ENCODE data around the gene FXYD7.

Gene FXYD7

DNA sequence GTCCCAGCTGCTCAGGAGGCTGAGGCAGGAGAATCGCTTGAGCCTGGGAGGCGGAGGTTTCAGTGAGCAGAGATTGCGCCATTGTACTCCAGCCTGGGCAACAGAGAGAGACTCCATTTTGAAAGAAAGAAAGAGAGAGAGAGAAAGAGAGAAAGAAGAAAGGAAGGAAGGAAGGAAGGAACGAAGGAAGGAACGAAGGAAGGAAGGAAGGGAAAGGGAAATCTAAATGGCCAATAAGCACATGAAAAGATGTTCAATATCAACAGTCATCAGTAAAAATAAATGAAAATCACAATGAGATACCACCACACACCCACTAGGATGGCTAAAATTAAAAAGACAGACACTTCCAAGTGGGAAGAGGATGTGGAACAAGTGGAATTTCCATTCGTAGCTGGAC, 31.2 kb downstream of the FXYD7 start:
- no peak for DNase-seq
- TF ChIP-seq, protein P1, sequence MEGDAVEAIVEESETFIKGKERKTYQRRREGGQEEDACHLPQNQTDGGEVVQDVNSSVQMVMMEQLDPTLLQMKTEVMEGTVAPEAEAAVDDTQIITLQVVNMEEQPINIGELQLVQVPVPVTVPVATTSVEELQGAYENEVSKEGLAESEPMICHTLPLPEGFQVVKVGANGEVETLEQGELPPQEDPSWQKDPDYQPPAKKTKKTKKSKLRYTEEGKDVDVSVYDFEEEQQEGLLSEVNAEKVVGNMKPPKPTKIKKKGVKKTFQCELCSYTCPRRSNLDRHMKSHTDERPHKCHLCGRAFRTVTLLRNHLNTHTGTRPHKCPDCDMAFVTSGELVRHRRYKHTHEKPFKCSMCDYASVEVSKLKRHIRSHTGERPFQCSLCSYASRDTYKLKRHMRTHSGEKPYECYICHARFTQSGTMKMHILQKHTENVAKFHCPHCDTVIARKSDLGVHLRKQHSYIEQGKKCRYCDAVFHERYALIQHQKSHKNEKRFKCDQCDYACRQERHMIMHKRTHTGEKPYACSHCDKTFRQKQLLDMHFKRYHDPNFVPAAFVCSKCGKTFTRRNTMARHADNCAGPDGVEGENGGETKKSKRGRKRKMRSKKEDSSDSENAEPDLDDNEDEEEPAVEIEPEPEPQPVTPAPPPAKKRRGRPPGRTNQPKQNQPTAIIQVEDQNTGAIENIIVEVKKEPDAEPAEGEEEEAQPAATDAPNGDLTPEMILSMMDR (IDR thresholded peaks at IDR 0.05), result no peak
- H3K27me3 ChIP-seq, result peaks cover 0 to 6% of the 10 kb centered on the region in 2 donors
- H3K36me3 ChIP-seq, result peaks cover 0 to 6% (median 0%) of the 10 kb centered on the region in 3 donors
- H3K27ac ChIP-seq, result no peak overlapping the region
- no peaks in the 10 kb centered on the region for H3K9me3 ChIP-seq
- H3K4me3 ChIP-seq, result no peak overlapping the region
- no peaks in the 10 kb centered on the region for H3K4me1 ChIP-seq
- intact Hi-C loops (cut with DNase I; ENCODE audit: low total_unique reads), result no loop called here

DNA sequence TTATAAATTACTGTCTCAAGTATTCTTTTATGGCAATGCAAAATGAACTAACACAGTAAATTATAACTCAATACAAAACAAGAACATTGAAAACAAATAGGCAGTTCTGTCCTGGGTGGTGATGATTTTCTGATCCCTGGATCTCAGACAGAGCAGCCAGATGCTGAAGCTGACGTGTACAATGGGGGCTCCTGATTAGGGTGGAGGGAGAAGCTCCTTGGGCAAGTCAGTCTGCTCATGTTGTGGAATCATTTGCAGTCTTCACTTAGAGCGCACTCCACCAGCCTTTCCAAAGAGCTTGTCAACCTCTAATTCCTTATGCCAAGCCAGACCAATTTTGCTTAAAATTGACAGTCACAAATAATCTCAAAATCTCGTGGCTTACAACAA, 33.1 kb downstream of the FXYD7 start:
- TF ChIP-seq, protein P1 (IDR thresholded peaks at IDR 0.05), result no peak
- intact Hi-C loops (cut with DNase I; ENCODE audit: low total_unique reads), result no loop called here

GRCh38 chr19:35177377-35178274, 34.6 kb downstream of the FXYD7 start:
- TF ChIP-seq, protein P1 (IDR thresholded peaks at IDR 0.05), result no peak
- DNase-seq, result no peak
- peaks cover 0 to 2% (median 1%) of the 10 kb centered on the region in 3 donors for H3K9me3 ChIP-seq
- no peaks in the 10 kb centered on the region for H3K4me1 ChIP-seq
- no peak overlapping the region for H3K4me3 ChIP-seq
- H3K27me3 ChIP-seq, result peaks cover 0 to 7% of the 10 kb centered on the region in 2 donors
- intact Hi-C loops (cut with DNase I; ENCODE audit: low total_unique reads), result no loop called here
- no peak overlapping the region for H3K27ac ChIP-seq
- H3K36me3 ChIP-seq, result no peaks in the 10 kb centered on the region

More for the DNA sequence above, 33.1 kb downstream of the FXYD7 start:
- H3K9me3 ChIP-seq, result no peaks in the 10 kb centered on the region
- H3K27ac ChIP-seq, result no peak overlapping the region
- no peak overlapping the region for H3K4me3 ChIP-seq
- no peak for DNase-seq
- no peaks in the 10 kb centered on the region for H3K4me1 ChIP-seq
- no peaks in the 10 kb centered on the region for H3K36me3 ChIP-seq
- peaks cover 0 to 6% of the 10 kb centered on the region in 2 donors for H3K27me3 ChIP-seq

- Histone ChIP-seq H3K36me3 (no peaks in the 10 kb centered on the region), H3K4me3 (no peak overlapping the region), H3K9me3 (peaks cover 0 to 7% (median 6%) of the 10 kb centered on the region in 3 donors), H3K27ac (no peak overlapping the region), H3K4me1 (no peaks in the 10 kb centered on the region), H3K27me3 (peaks cover 0 to 9% of the 10 kb centered on the region in 2 donors)
- intact Hi-C loops (cut with DNase I; ENCODE audit: low total_unique reads), result no loop called here
- DNase-seq, result no peak
- TF ChIP-seq, protein P1 (IDR thresholded peaks at IDR 0.05), result no peak
Measured at GRCh38 chr19:35178701-35179100, 35.6 kb downstream of the FXYD7 start.

DNA sequence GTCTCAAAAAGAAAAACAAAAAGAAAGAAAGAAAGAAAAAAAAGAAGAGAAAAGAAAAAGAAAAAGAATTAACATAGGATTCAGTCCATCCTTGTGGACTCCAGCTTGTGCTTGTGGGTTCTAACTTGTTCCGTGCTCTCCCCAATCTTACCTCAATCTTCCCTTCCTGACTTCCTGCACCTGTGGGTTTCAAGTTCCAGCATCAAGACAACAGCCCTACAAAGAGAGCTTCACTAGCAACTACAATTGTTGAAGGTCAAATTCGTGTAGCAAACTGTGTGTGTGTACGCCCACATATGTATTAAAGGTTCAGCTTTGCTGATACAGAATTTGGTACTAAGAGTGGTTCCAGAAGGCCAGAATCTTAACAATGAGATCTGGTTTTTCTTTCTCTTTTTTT, 36.8 kb downstream of the FXYD7 start:
- no peak for DNase-seq
- Histone ChIP-seq H3K27ac (no peak overlapping the region), H3K9me3 (peaks cover 2 to 7% (median 6%) of the 10 kb centered on the region in 3 donors), H3K4me3 (no peak overlapping the region), H3K36me3 (no peaks in the 10 kb centered on the region), H3K27me3 (peaks cover 0 to 9% of the 10 kb centered on the region in 2 donors), H3K4me1 (no peaks in the 10 kb centered on the region)
- TF ChIP-seq, protein P1 (IDR thresholded peaks at IDR 0.05), result no peak
- intact Hi-C loops (cut with DNase I; ENCODE audit: low total_unique reads), result no loop called here

All from tibial artery (tissue), 4 donors.